GM12878 (cell line): ENCODE results near the gene SLC1A2. TPM values are rescaled to one million over a fixed set of nuclear protein-coding genes. Genes with fewer than 3 reads are reported as not detected.

Source experiments
- ATAC-seq: fragments of 200-7000 bp; cut with Tn5 transposase; 3 replicates; pipeline ENCODE4 v1.9.1; 2020; ENCODE audit warnings: mild to moderate bottlenecking, moderate library complexity
- BruUV-seq: library from RNA; stranded (reverse); fragments of 400-500 nt; replicated peaks from 2 replicates; lab custom pipeline; 2021; lab: Mats Ljungman, UMichigan
- CTCF ChIA-PET: fragments of 300-600 bp; sonication (Branson Sonifier 250); formaldehyde crosslinking; extraction: SDS; loops from one replicate; lab custom pipeline; 2021; ENCODE audit warnings: inconsistent platforms; lab: Yijun Ruan, JAX
- POLR2A ChIA-PET: fragments of 350-600 bp; formaldehyde crosslinking; extraction: SDS; loops from one replicate; lab custom pipeline; 2021; ENCODE audit warnings: inconsistent platforms; lab: Charles Lee
- RAD21 ChIA-PET: fragments of 300-600 bp; sonication (Branson Sonifier 250); formaldehyde crosslinking; loops from one replicate; lab custom pipeline; 2023; ENCODE audit warnings: antibody characterized with exemption; ENCODE audit not compliant: unreplicated experiment; lab: Charles Lee
- SMC1A ChIA-PET: fragments of 300-600 bp; sonication (Branson Sonifier 250); formaldehyde crosslinking; loops from one replicate; lab custom pipeline; 2023; ENCODE audit not compliant: unreplicated experiment, uncharacterized antibody; lab: Charles Lee
- DNase-seq: peaks from one replicate; pipeline ENCODE4 v3.0.0-alpha.2; 2011; ENCODE audit warnings: low read depth, low spot score
- FAIRE-seq: peaks from 3 replicates; lab custom pipeline; 2011; peaks lifted over from hg19 to GRCh38; lab: Jason Lieb, UNC
- H2AFZ ChIP-seq: 2 replicates; pipeline ENCODE4 v1.6.0; 2011; ENCODE audit warnings: low read depth, low read length, control low read depth; ENCODE audit not compliant: control insufficient read depth
- H3K27ac ChIP-seq: 2 replicates; pipeline ENCODE4 v1.5.1; 2011; ENCODE audit warnings: control low read depth; ENCODE audit not compliant: control insufficient read depth, insufficient read depth
- H3K27me3 ChIP-seq, 2 experiments: replicated peaks in 1 of 2; 2 replicates each; pipeline versions ENCODE4 v1.6.0 to v1.6.1; 2011; ENCODE audit warnings: low read length in 1 of 2; ENCODE audit not compliant: control insufficient read depth in 2 of 2, insufficient read depth in 2 of 2
- H3K36me3 ChIP-seq, 2 experiments: 2 replicates each; pipeline ENCODE4 v1.5.1; 2011; ENCODE audit warnings: low read length in 1 of 2; ENCODE audit not compliant: control insufficient read depth in 2 of 2, insufficient read depth in 2 of 2
- H3K4me1 ChIP-seq: 2 replicates; pipeline ENCODE4 v1.6.1; 2011; ENCODE audit warnings: mild to moderate bottlenecking, low read length, moderate library complexity, mixed read lengths; ENCODE audit not compliant: control insufficient read depth, insufficient read depth
- H3K4me2 ChIP-seq: 2 replicates; pipeline ENCODE4 v1.6.0; 2011; ENCODE audit warnings: control low read depth; ENCODE audit not compliant: control insufficient read depth, insufficient read depth
- H3K4me3 ChIP-seq: fragments of 200-600 bp; sonication (generic); 2 replicates; pipeline ENCODE4 v1.5.1; 2016
- H3K79me2 ChIP-seq: 2 replicates; pipeline ENCODE4 v1.6.0; 2011; ENCODE audit warnings: low read length; ENCODE audit not compliant: control insufficient read depth, insufficient read depth
- H3K9ac ChIP-seq: 2 replicates; pipeline ENCODE4 v1.8.0; 2011; ENCODE audit warnings: low read length, control low read depth, mixed read lengths; ENCODE audit not compliant: control insufficient read depth, insufficient read depth
- H3K9me3 ChIP-seq: replicated peaks from 3 replicates; pipeline ENCODE4 v1.5.1; 2011; ENCODE audit warnings: mild to moderate bottlenecking, low read length; ENCODE audit not compliant: control insufficient read depth, insufficient read depth
- H4K20me1 ChIP-seq: 2 replicates; pipeline ENCODE4 v1.6.0; 2011; ENCODE audit not compliant: control insufficient read depth, insufficient read depth
- MYC ChIP-seq: IDR thresholded peaks from 2 replicates; pipeline ENCODE4 v1.6.1; 2011; ENCODE audit warnings: mild to moderate bottlenecking, low read length, moderate library complexity, inconsistent platforms; ENCODE audit not compliant: insufficient read depth, insufficient replicate concordance, insufficient read length, severe bottlenecking
- ZNF274 ChIP-seq: IDR thresholded peaks from one replicate; pipeline ENCODE4 v1.8.0; 2011; ENCODE audit not compliant: insufficient read length, insufficient read depth
- WGBS: methylation state at CpG from one replicate; pipeline ENCODE4 v1.1.6; 2016; ENCODE audit warnings: low lambda C conversion rate; ENCODE audit not compliant: insufficient replicate concordance, insufficient coverage; ENCODE audit errors: missing lambda C conversion rate; 5-methylcytosine and 5-hydroxymethylcytosine counted together
- in situ Hi-C: fragments of 300-500 bp; cut with MboI; formaldehyde crosslinking; loops from 9 replicates; pipeline ENCODE4 v1.14.3; 2018; ENCODE audit warnings: mixed read lengths
- intact Hi-C: fragments of 100-400 bp; cut with micrococcal nuclease; formaldehyde crosslinking; loops from one replicate; pipeline ENCODE4 v1.14.2; 2022; ENCODE audit not compliant: unreplicated experiment
- polyA plus RNA-seq, 11 experiments: library from polyadenylated mRNA; depleted of rRNA in 4 of 11; unstranded in 6 of 11; stranded (reverse) in 5 of 11; fragments of >200 nt; fragmentation: Nextera tagmentation in 4 of 11; fragmentation: Illumina TruSeq in 1 of 11; extraction: Ambion mirVana in 4 of 11; extraction: Trizol in 1 of 11; gene quantifications; 1 replicate in 1 of 11; 2 replicates in 10 of 11; pipeline versions ENCODE4 v1.2.1 to v1.2.3, GENCODE V29; 2011 to 2016; ENCODE audit warnings: inconsistent platforms in 2 of 11, missing spikeins in 2 of 11, low read depth in 1 of 11
- total RNA-seq, 4 experiments: library from RNA; depleted of rRNA in 3 of 4; stranded (reverse); fragments of >200 nt in 3 of 4; fragmentation: Illumina TruSeq in 1 of 4; extraction: Trizol in 1 of 4; gene quantifications; 2 replicates each; pipeline versions ENCODE4 v1.2.1 to v1.2.3, GENCODE V29; 2013 to 2021
- TF ChIP-seq, protein P1 (sequence below): IDR thresholded peaks from 2 replicates; pipeline ENCODE4 v1.6.1; 2012; ENCODE audit warnings: improper control_type of control experiment, low read depth, low read length; ENCODE audit not compliant: insufficient replicate concordance

Gene SLC1A2
- total and polyA plus RNA-seq, 10 of the 15 experiments (the other 5 are each of a cell fraction or from before 2014, with no cell fraction given) = 0.01 to 0.84 (median 0.22) TPM; not detected in 1

DNA sequence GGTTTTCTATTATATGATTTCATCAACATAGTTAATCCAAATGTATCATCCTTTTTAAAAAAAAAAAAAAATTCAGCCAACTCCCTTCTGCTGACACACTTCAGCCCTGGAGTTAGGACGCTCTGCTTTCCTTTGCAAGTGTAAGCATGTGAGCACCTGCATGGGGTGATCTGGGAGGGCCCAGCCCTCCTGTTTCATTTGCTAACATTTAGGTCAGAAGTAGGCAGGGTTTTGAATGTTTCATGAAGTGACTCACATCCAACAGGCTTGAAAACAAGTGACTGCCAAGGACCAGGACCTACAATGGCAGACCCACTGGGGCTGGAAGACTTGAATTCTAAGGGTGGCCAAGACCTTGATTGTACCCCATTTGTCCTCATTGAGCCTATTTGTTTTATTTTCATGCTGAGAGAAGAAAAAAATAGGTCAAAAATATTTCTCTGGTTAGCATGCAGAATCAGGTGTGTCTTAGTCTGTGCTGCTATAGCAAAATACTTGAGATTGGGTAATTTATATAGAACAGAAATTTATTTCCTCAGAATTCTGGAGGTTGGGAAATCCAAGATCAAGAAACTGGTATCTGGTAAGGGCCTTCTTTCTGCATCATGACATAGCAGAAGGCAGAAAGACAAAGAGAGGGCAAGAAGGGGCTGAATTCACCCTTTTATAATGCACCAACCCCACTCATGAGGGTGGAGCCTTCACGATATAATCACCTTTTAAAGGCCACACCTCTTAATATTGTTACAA lies 142.8 kb downstream of the SLC1A2 start:
- in situ Hi-C loops = no loop called here
- Histone ChIP-seq H3K79me2 (no peaks in the 10 kb centered on the region), H3K27me3 (no peaks in the 10 kb centered on the region), H4K20me1 (no peaks in the 10 kb centered on the region), H2AFZ (no peak overlapping the region), H3K9ac (no peak overlapping the region), H3K4me3 (no peak overlapping the region), H3K4me2 (no peak overlapping the region), H3K9me3 (no peaks in the 10 kb centered on the region), H3K27ac (no peak overlapping the region), H3K4me1 (peaks cover 20% of the 10 kb centered on the region), H3K36me3 (no peaks in the 10 kb centered on the region)
- ChIA-PET CTCF (interaction anchor here (1.0 to 1.6 kb wide), 2 partner anchors 29 to 92 kb away, joined by 3 to 6 read pairs; no protein-coding TSS in a partner anchor), SMC1A (interaction anchor here (0.8 to 4.9 kb wide), 5 partner anchors 14 to 68 kb away, joined by 3 to 23 read pairs (median 4); no protein-coding TSS in a partner anchor), POLR2A (no interaction called here), RAD21 (interaction anchor here (0.7 to 1.1 kb wide), 2 partner anchors 37 to 262 kb away, joined by 3 read pairs; no protein-coding TSS in a partner anchor)
- FAIRE-seq (no peak), ATAC-seq (no peak), DNase-seq (no peak)
- BruUV-seq = no TSS peak
- WGBS = 74% methylated on average over 2 of the region's 2 CpGs
- intact Hi-C loops = no loop called here
- TF ChIP-seq MYC (no peak), ZNF274 (no peak)
- TF ChIP-seq, protein P1, sequence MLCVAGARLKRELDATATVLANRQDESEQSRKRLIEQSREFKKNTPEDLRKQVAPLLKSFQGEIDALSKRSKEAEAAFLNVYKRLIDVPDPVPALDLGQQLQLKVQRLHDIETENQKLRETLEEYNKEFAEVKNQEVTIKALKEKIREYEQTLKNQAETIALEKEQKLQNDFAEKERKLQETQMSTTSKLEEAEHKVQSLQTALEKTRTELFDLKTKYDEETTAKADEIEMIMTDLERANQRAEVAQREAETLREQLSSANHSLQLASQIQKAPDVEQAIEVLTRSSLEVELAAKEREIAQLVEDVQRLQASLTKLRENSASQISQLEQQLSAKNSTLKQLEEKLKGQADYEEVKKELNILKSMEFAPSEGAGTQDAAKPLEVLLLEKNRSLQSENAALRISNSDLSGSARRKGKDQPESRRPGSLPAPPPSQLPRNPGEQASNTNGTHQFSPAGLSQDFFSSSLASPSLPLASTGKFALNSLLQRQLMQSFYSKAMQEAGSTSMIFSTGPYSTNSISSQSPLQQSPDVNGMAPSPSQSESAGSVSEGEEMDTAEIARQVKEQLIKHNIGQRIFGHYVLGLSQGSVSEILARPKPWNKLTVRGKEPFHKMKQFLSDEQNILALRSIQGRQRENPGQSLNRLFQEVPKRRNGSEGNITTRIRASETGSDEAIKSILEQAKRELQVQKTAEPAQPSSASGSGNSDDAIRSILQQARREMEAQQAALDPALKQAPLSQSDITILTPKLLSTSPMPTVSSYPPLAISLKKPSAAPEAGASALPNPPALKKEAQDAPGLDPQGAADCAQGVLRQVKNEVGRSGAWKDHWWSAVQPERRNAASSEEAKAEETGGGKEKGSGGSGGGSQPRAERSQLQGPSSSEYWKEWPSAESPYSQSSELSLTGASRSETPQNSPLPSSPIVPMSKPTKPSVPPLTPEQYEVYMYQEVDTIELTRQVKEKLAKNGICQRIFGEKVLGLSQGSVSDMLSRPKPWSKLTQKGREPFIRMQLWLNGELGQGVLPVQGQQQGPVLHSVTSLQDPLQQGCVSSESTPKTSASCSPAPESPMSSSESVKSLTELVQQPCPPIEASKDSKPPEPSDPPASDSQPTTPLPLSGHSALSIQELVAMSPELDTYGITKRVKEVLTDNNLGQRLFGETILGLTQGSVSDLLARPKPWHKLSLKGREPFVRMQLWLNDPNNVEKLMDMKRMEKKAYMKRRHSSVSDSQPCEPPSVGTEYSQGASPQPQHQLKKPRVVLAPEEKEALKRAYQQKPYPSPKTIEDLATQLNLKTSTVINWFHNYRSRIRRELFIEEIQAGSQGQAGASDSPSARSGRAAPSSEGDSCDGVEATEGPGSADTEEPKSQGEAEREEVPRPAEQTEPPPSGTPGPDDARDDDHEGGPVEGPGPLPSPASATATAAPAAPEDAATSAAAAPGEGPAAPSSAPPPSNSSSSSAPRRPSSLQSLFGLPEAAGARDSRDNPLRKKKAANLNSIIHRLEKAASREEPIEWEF = no peak
